ENCODE data around the gene UBA52.

DNA sequence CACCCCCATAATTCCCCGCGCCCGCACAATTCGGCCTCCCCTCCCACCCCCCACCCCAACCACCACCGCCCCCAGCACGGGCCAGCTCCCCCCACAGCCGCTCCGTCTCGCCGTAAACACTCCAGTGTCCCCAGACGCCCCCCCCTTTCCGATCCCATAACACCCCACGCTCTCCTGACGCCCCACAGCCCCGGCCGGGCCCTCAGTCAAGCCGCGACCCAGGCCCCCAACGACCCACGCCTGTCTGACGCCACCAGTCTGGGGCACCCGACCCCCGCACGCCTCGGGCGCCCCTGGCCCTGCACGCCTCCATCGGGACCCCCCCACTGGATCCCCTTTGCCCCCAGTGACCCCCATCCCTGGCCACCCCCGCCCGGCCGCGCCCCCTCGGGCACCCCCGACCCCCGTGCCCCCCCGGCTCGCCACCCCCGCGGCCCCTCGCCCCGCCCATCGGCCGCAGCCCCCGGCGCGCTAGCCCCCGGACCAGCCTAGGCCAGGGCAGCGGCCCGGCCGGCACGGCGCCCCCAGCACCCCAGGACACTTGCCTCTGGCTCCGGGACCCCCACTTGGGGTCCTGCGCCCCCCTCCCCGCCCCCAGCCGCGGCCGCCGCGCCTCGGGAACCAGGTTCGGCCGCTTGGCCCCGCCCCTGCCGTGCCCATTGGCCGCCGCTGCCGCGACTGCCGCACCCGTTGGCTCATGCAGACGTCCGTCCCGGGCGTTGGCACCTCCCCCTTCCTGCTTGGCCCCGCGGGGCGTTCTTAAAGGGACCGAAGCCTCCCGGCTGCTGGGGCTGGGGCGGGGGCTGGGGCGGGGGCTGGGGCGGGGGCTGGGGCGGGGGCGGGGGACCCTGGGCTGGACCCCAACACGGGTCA lies 28.5 kb upstream of the UBA52 start, which contains the start of gene FKBP8:
- TF ChIP-seq CTCF (IDR thresholded peaks at IDR 0.05; ENCODE audit: insufficient read depth, low read length, poor library complexity, severe bottlenecking) = no peak
- TF ChIP-seq EZH2phosphoT487 (conservative IDR thresholded peaks at IDR 0.05; ENCODE audit: low read length) = no peak
